K562 (cell line): ENCODE data around the gene TBX19. TPM values are rescaled to one million over a fixed set of nuclear protein-coding genes. Genes with fewer than 3 reads are reported as not detected.

Experiments
- ATAC-seq: fragments of 200-7000 bp; cut with Tn5 transposase; 3 replicates; pipeline ENCODE4 v1.9.1; 2020; ENCODE audit warnings: moderate library complexity
- BruUV-seq: library from RNA; stranded (reverse); fragments of 400-500 nt; replicated peaks from 2 replicates; lab custom pipeline; 2021; lab: Mats Ljungman, UMichigan
- CTCF ChIA-PET: fragments of 300-600 bp; formaldehyde crosslinking; extraction: SDS; loops from one replicate; lab custom pipeline; 2021; ENCODE audit warnings: low intra/inter-chr PET ratio; lab: Yijun Ruan, JAX
- POLR2A ChIA-PET: fragments of 300-600, 350-650 bp; sonication (Branson Sonifier 250); formaldehyde crosslinking; extraction: SDS; loops from one replicate; lab custom pipeline; 2021; ENCODE audit warnings: antibody characterized with exemption, inconsistent platforms; lab: Yijun Ruan, JAX
- DNase-seq, 4 experiments: peaks; one replicate each; pipeline versions ENCODE4 v3.0.0 to v3.0.0-alpha.2; 2011 to 2018; ENCODE audit warnings: low spot score in 3 of 4, mixed read lengths in 3 of 4; ENCODE audit errors: extremely low read depth in 1 of 4
- FAIRE-seq: peaks from 2 replicates; lab custom pipeline; 2011; peaks lifted over from hg19 to GRCh38; lab: Jason Lieb, UNC
- H2AFZ ChIP-seq: 2 replicates; pipeline ENCODE4 v1.6.0; 2011; ENCODE audit warnings: low read depth, low read length, control low read depth, inconsistent platforms
- H3K27ac ChIP-seq: fragments of 200-600 bp; 3 replicates; pipeline ENCODE4 v1.8.0; 2011; ENCODE audit warnings: low read depth, mild to moderate bottlenecking, control low read depth, inconsistent platforms, low read length, moderate library complexity, mixed read lengths; ENCODE audit errors: extremely low read depth
- H3K27me3 ChIP-seq, 2 experiments: fragments of 300-600 bp in 1 of 2; 2 replicates in 1 of 2; 3 replicates in 1 of 2; pipeline versions ENCODE4 v1.6.0 to v1.8.0; 2011; ENCODE audit warnings: inconsistent platforms in 2 of 2, low read length in 2 of 2, mild to moderate bottlenecking in 1 of 2, mixed read lengths in 1 of 2, moderate library complexity in 1 of 2; ENCODE audit not compliant: control insufficient read depth in 2 of 2, insufficient read depth in 2 of 2
- H3K36me3 ChIP-seq: fragments of 300-600 bp; 3 replicates; pipeline ENCODE4 v1.8.0; 2011; ENCODE audit warnings: mild to moderate bottlenecking, low read length, inconsistent platforms; ENCODE audit not compliant: control insufficient read depth, insufficient read depth
- H3K4me1 ChIP-seq, 2 experiments: fragments of 200-600 bp in 1 of 2; replicated peaks in 1 of 2; 2 replicates in 1 of 2; 3 replicates in 1 of 2; pipeline versions ENCODE4 v1.5.1 to v1.8.0; 2011; ENCODE audit warnings: inconsistent platforms in 2 of 2, low read length in 2 of 2, mild to moderate bottlenecking in 1 of 2, mixed read lengths in 1 of 2, moderate library complexity in 1 of 2; ENCODE audit not compliant: control insufficient read depth in 2 of 2, insufficient read depth in 2 of 2
- H3K4me2 ChIP-seq: 2 replicates; pipeline ENCODE4 v1.6.1; 2011; ENCODE audit warnings: low read length, control low read depth, inconsistent platforms, mixed read lengths; ENCODE audit not compliant: insufficient read depth
- H3K4me3 ChIP-seq: fragments of 200-600 bp; sonication (generic), shearing (Covaris generic); 2 replicates; pipeline ENCODE4 v1.5.1; 2016; ENCODE audit warnings: control low read depth, inconsistent platforms
- H3K79me2 ChIP-seq: fragments of 200-600 bp; 3 replicates; pipeline ENCODE4 v1.8.0; 2011; ENCODE audit warnings: low read length, inconsistent platforms; ENCODE audit not compliant: control insufficient read depth, insufficient read depth
- H3K9ac ChIP-seq, 2 experiments: 2 replicates each; pipeline versions ENCODE4 v1.6.0 to v1.6.1; 2011; ENCODE audit warnings: low read depth in 2 of 2, low read length in 2 of 2, control low read depth in 1 of 2, inconsistent platforms in 1 of 2, mild to moderate bottlenecking in 1 of 2, mixed read lengths in 1 of 2; ENCODE audit not compliant: insufficient read depth in 1 of 2
- H3K9me1 ChIP-seq: one replicate; pipeline ENCODE4 v1.6.0; 2011; ENCODE audit warnings: inconsistent platforms, mild to moderate bottlenecking, low read length, moderate library complexity; ENCODE audit not compliant: control insufficient read depth, insufficient read depth
- H3K9me3 ChIP-seq: replicated peaks from 2 replicates; pipeline ENCODE4 v1.5.1; 2011; ENCODE audit warnings: low read depth, low read length, inconsistent platforms; ENCODE audit not compliant: control insufficient read depth, insufficient read depth
- H4K20me1 ChIP-seq: replicated peaks from 2 replicates; pipeline ENCODE4 v1.6.1; 2011; ENCODE audit warnings: low read length, inconsistent platforms, mixed read lengths; ENCODE audit not compliant: control insufficient read depth, insufficient read depth
- HNRNPUL1 ChIP-seq: fragments of 200-400 bp; formaldehyde crosslinking; IDR thresholded peaks from 2 replicates; pipeline ENCODE4 v1.6.1; 2017; ENCODE audit warnings: low read length
- LCOR ChIP-seq: sonication (generic); formaldehyde crosslinking; IDR thresholded peaks from 2 replicates; pipeline ENCODE4 v1.8.0; 2022; ENCODE audit warnings: mild to moderate bottlenecking, missing genetic modification reagents
- PRMT5 ChIP-seq: sonication (generic); formaldehyde crosslinking; IDR thresholded peaks from 2 replicates; pipeline ENCODE4 v1.5.0; 2020; ENCODE audit warnings: missing genetic modification reagents
- RBM17 ChIP-seq: fragments of 200-400 bp; formaldehyde crosslinking; IDR thresholded peaks from 2 replicates; pipeline ENCODE4 v1.6.1; 2017; ENCODE audit warnings: low read depth, mild to moderate bottlenecking, low read length, borderline replicate concordance
- SMARCC2 ChIP-seq: fragments of 450-650 bp; IDR thresholded peaks from 2 replicates; pipeline ENCODE4 v1.6.1; 2017; ENCODE audit warnings: antibody characterized with exemption, moderate library complexity, mild to moderate bottlenecking, low read depth
- TAF9B ChIP-seq: fragments of 450-650 bp; IDR thresholded peaks from 2 replicates; pipeline ENCODE4 v1.6.1; 2018; ENCODE audit warnings: mild to moderate bottlenecking; ENCODE audit not compliant: partially characterized antibody
- TCFL5 ChIP-seq: fragments of 250-450 bp; sonication (Bioruptor Pico); conservative IDR thresholded peaks from 2 replicates; pipeline ENCODE4 v1.6.1; 2021; ENCODE audit warnings: mild to moderate bottlenecking, moderate library complexity, matching md5 sums
- ZKSCAN3 ChIP-seq: fragments of 250-450 bp; sonication (Bioruptor Pico); IDR thresholded peaks from 2 replicates; pipeline ENCODE4 v1.4.0; 2020
- ZNF239 ChIP-seq: fragments of 250-450 bp; sonication (Bioruptor Pico); IDR thresholded peaks from 2 replicates; pipeline ENCODE4 v1.4.0; 2020; ENCODE audit warnings: mild to moderate bottlenecking
- WGBS: fragments of 100-300 bp; shearing (Covaris generic); methylation state at CpG from one replicate; pipeline ENCODE4 v1.1.6; 2016; ENCODE audit warnings: low coverage, mixed read lengths; ENCODE audit not compliant: insufficient coverage; ENCODE audit errors: missing lambda C conversion rate; 5-methylcytosine and 5-hydroxymethylcytosine counted together
- in situ Hi-C: fragments of 300-500 bp; cut with MboI; formaldehyde crosslinking; loops from 4 replicates; pipeline ENCODE4 v1.15.0; 2018; ENCODE audit warnings: inconsistent platforms, mixed read lengths
- intact Hi-C: fragments of 100-400 bp; cut with micrococcal nuclease; formaldehyde crosslinking; loops from 2 replicates; pipeline ENCODE4 v1.14.2; 2022
- polyA plus RNA-seq, 8 experiments: library from polyadenylated mRNA; depleted of rRNA in 4 of 8; stranded (reverse) in 5 of 8; unstranded in 3 of 8; fragments of >200 nt; fragmentation: Nextera tagmentation in 2 of 8; fragmentation: Illumina TruSeq in 1 of 8; extraction: Ambion mirVana in 2 of 8; extraction: Trizol in 1 of 8; gene quantifications; 2 replicates each; pipeline versions ENCODE4 v1.2.1 to v1.2.3, GENCODE V29; 2011 to 2014; ENCODE audit warnings: inconsistent platforms in 1 of 8, missing spikeins in 1 of 8
- total RNA-seq, 7 experiments: library from RNA; depleted of rRNA in 6 of 7; stranded (reverse); fragments of >200 nt in 6 of 7; fragmentation: Illumina TruSeq in 2 of 7; extraction: Trizol in 2 of 7; gene quantifications; 2 replicates each; pipeline versions ENCODE4 v1.2.1 to v1.2.3, GENCODE V29; 2011 to 2021; ENCODE audit warnings: low replicate concordance in 1 of 7

TBX19 gene
- total and polyA plus RNA-seq, 9 of the 15 experiments (the other 6 are each of a cell fraction or from before 2014, with no cell fraction given), result 0.32 to 3.1 (median 0.95) TPM

GRCh38 chr1:168260393-168260792 is 20.3 kb upstream of the TBX19 start:
- Histone ChIP-seq H3K4me1 (no peaks in the 10 kb centered on the region), H3K36me3 (no peaks in the 10 kb centered on the region; the same call in 2 of the 3 replicates), H4K20me1 (no peaks in the 10 kb centered on the region), H3K27ac (no peak overlapping the region), H3K9me1 (no peaks in the 10 kb centered on the region), H3K9me3 (peaks cover 2% of the 10 kb centered on the region), H3K4me3 (no peak overlapping the region), H3K79me2 (no peaks in the 10 kb centered on the region), H3K4me2 (no peak overlapping the region), H3K27me3 (no peaks in the 10 kb centered on the region), H3K9ac (no peak overlapping the region; a peak in 1 of 4 replicates), H2AFZ (no peak overlapping the region)
- intact Hi-C loops, result no loop called here
- in situ Hi-C loops, result no loop called here
- no peak for ATAC-seq
- FAIRE-seq, result no peak
- WGBS, result 52% methylated on average over 3 of the region's 3 CpGs
- no TSS peak for BruUV-seq
- TF ChIP-seq TAF9B (no peak), SMARCC2 (no peak), TCFL5 (CRISPR knock-in tag) (no peak), ZKSCAN3 (CRISPR knock-in tag) (no peak), PRMT5 (CRISPR knock-in tag) (no peak), HNRNPUL1 (no peak), LCOR (CRISPR knock-in tag) (no peak), ZNF239 (CRISPR knock-in tag) (no peak), RBM17 (no peak)
- ChIA-PET CTCF (no interaction called here), POLR2A (interaction anchor here (0.7 to 1.4 kb wide), 2 partner anchors 14 to 18 kb away, joined by 3 to 4 read pairs; no protein-coding TSS in a partner anchor)
- no peak for DNase-seq
